Psoas muscle (tissue), 8 donors: ENCODE measurements around the gene ERCC8. TPM values are rescaled to one million over a fixed set of nuclear protein-coding genes. Genes with fewer than 3 reads are reported as not detected.
"Not testable (repeated sequence)": the region's sequence is repeated elsewhere in the genome, so short reads cannot be mapped to it uniquely, and the experiment has no call there.

Experiments
- ATAC-seq, 4 donors: fragments of 200-7000 bp; cut with Tn5 transposase; one replicate each; pipeline ENCODE4 v1.9.1; 2020; ENCODE audit warnings: moderate library complexity in 3 of 4, mild to moderate bottlenecking in 2 of 4
- DNase-seq, 2 donors: peaks; one replicate each; pipeline ENCODE4 v3.0.0-alpha.2; 2020
- H3K27ac ChIP-seq: fragments of 200-600 bp; one replicate; pipeline ENCODE4 v1.8.0; 2022
- H3K27me3 ChIP-seq, 3 donors: fragments of 200-600 bp in 1 of 3; one replicate each; pipeline versions ENCODE4 v1.6.1 to v1.8.0; 2013 to 2022; ENCODE audit warnings: low read length in 2 of 3, mild to moderate bottlenecking in 2 of 3, moderate library complexity in 1 of 3; ENCODE audit not compliant: insufficient read depth in 3 of 3
- H3K36me3 ChIP-seq, 2 donors: fragments of 200-600 bp in 1 of 2; one replicate each; pipeline versions ENCODE4 v1.6.1 to v1.8.0; 2013 to 2022; ENCODE audit warnings: low read depth in 1 of 2, mild to moderate bottlenecking in 1 of 2, moderate library complexity in 1 of 2; ENCODE audit not compliant: insufficient read depth in 1 of 2
- H3K4me1 ChIP-seq: fragments of 200-600 bp; one replicate; pipeline ENCODE4 v1.8.0; 2022
- H3K4me3 ChIP-seq: fragments of 200-600 bp; one replicate; pipeline ENCODE4 v1.8.0; 2022; ENCODE audit warnings: mild to moderate bottlenecking
- H3K9me3 ChIP-seq: fragments of 200-600 bp; one replicate; pipeline ENCODE4 v1.8.0; 2022
- WGBS, 3 donors: extraction: QIAGEN DNeasy Blood & Tissue Kit; methylation state at CpG; one replicate each; pipeline versions ENCODE4 v1.1.6 to v1.1.7; 2013; 5-methylcytosine and 5-hydroxymethylcytosine counted together
- intact Hi-C, 2 donors: fragments of 100-400 bp; cut with DNase I; formaldehyde crosslinking; loops; one replicate each; pipeline versions ENCODE4 v1.11.0 to v1.14.2; 2022
- polyA plus RNA-seq, 3 donors: library from polyadenylated mRNA; stranded (reverse); fragments of 200-250 nt; gene quantifications; one replicate each; pipeline ENCODE4 v1.2.3, GENCODE V29; 2013
- total RNA-seq, 4 donors: library from RNA; stranded (reverse); fragmentation: NEBNext Ultra II Directional in 2 of 4; extraction: Animal tissue kit (Norgen Biotek cat#: 25700) in 2 of 4; gene quantifications; one replicate each; pipeline versions ENCODE4 v1.2.1 to v1.2.4, GENCODE V29; 2021 to 2023
- TF ChIP-seq, protein P1 (sequence below): fragments of 200-600 bp; IDR thresholded peaks from one replicate; pipeline ENCODE4 v1.8.0; 2022; ENCODE audit warnings: antibody characterized with exemption
- donor health status: healthy with polysubstance abuse.
- donor health status: DM: no; HTN: no; CAD: no; lungs with moderate emphysema.
- donor health status: Bipolar disorder and iron deficiency.
- donor health status: healthy.
- donor health status: DM: yes; HTN: yes; CAD: no.
- donor health status: DM: no; HTN: no; CAD: no.
- donor health status: DM: no; HTN: no; CAD: no.
- donor health status: DM: yes; HTN: yes; CAD: no.

The ERCC8 gene
- total and polyA plus RNA-seq, 7 donors: 2.9 to 7.6 (median 4.7) TPM

DNA sequence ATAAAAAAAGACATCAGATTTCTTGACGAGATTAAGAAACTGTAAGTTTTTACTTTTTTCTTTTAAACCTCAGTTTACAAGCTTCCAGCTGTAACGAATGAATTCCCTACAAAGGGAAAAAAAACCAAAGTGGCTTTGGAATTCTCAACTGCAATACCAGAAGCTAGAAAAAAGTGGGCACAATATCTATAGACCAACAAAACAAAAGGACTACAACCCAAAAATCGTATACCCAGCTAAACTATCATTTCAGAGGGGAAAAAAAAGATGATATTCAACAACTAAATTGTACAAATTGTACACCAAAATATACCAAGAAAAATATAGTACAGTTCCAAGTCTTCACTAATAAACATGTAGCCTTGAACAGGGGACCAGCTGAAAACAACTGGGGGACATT, 74.0 kb downstream of the ERCC8 start:
- H3K9me3 ChIP-seq: peaks cover 13% of the 10 kb centered on the region
- WGBS, 3 donors: 86 to 97% (median 96%) methylated on average over 3 of the region's 3 CpGs
- no peaks in the 10 kb centered on the region for H3K36me3 ChIP-seq
- no peak overlapping the region for H3K4me3 ChIP-seq
- H3K27ac ChIP-seq: no peak overlapping the region
- DNase-seq (no peak), ATAC-seq (no peak)
- H3K27me3 ChIP-seq: no peaks in the 10 kb centered on the region
- intact Hi-C loops: no loop called here
- TF ChIP-seq, protein P1, sequence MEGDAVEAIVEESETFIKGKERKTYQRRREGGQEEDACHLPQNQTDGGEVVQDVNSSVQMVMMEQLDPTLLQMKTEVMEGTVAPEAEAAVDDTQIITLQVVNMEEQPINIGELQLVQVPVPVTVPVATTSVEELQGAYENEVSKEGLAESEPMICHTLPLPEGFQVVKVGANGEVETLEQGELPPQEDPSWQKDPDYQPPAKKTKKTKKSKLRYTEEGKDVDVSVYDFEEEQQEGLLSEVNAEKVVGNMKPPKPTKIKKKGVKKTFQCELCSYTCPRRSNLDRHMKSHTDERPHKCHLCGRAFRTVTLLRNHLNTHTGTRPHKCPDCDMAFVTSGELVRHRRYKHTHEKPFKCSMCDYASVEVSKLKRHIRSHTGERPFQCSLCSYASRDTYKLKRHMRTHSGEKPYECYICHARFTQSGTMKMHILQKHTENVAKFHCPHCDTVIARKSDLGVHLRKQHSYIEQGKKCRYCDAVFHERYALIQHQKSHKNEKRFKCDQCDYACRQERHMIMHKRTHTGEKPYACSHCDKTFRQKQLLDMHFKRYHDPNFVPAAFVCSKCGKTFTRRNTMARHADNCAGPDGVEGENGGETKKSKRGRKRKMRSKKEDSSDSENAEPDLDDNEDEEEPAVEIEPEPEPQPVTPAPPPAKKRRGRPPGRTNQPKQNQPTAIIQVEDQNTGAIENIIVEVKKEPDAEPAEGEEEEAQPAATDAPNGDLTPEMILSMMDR: no peak
- no peaks in the 10 kb centered on the region for H3K4me1 ChIP-seq

DNA sequence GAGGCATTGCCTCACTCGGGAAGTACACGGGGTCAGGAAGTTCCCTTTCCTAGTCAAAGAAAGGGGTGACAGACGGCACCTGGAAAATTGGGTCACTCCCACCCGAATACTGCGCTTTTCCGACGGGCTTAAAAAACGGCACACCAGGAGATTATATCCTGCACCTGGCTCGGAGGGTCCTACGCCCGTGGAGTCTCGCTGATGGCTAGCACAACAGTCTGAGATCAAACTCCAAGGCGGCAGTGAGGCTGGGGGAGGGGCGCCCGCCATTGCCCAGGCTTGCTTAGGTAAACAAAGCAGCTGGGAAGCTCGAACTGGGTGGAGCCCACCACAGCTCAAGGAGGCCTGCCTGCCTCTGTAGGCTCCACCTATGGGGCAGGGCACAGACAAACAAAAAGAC, 84.3 kb downstream of the ERCC8 start:
- H3K36me3 ChIP-seq, H3K4me3 ChIP-seq, H3K9me3 ChIP-seq, H3K4me1 ChIP-seq, H3K27ac ChIP-seq, H3K27me3 ChIP-seq, intact Hi-C loops, DNase-seq, ATAC-seq: not testable (repeated sequence)
- 92 to 94% (median 93%) methylated on average over 15 to 16 of the region's 16 CpGs for WGBS, 3 donors

GRCh38 chr5:60856066-60856465, 88.8 kb downstream of the ERCC8 start:
- intact Hi-C loops: no loop called here
- Histone ChIP-seq H3K27me3 (peaks cover 0 to 3% (median 0%) of the 10 kb centered on the region in 3 donors), H3K4me3 (no peak overlapping the region), H3K4me1 (no peaks in the 10 kb centered on the region), H3K9me3 (peaks cover 3% of the 10 kb centered on the region), H3K36me3 (no peaks in the 10 kb centered on the region), H3K27ac (no peak overlapping the region)
- DNase-seq: no peak
- TF ChIP-seq, protein P1: no peak
- no peak for ATAC-seq
- 94 to 97% (median 96%) methylated on average over 1 of the region's 1 CpG for WGBS, 3 donors

- H3K9me3 ChIP-seq: peaks cover under 1% of the 10 kb centered on the region
- TF ChIP-seq, protein P1: no peak
- WGBS, 3 donors: 33 to 45% (median 42%) methylated on average over 3 of the region's 3 CpGs
- ATAC-seq (no peak), DNase-seq (no peak)
- intact Hi-C loops: no loop called here
- no peak overlapping the region for H3K27ac ChIP-seq
- H3K36me3 ChIP-seq: no peaks in the 10 kb centered on the region
- H3K4me3 ChIP-seq: no peak overlapping the region
- peaks cover 0 to 3% (median 0%) of the 10 kb centered on the region in 3 donors for H3K27me3 ChIP-seq
- H3K4me1 ChIP-seq: no peaks in the 10 kb centered on the region
Measured at GRCh38 chr5:60852940-60853339, 91.9 kb downstream of the ERCC8 start.

- Histone ChIP-seq H3K4me3 (no peak overlapping the region), H3K27me3 (peaks cover 0 to 3% (median 0%) of the 10 kb centered on the region in 3 donors), H3K27ac (no peak overlapping the region), H3K36me3 (no peaks in the 10 kb centered on the region), H3K4me1 (no peaks in the 10 kb centered on the region), H3K9me3 (no peaks in the 10 kb centered on the region)
- DNase-seq (no peak), ATAC-seq (no peak)
- TF ChIP-seq, protein P1: no peak
- 59 to 64% (median 62%) methylated on average over 2 of the region's 2 CpGs for WGBS, 3 donors
- intact Hi-C loops: no loop called here
Measured at GRCh38 chr5:60852317-60852716, 92.6 kb downstream of the ERCC8 start.
